Endothelial cell of umbilical vein (primary cell): ENCODE measurements around the gene ATP8A2.

Source experiments
- EZH2 ChIP-seq: IDR thresholded peaks from 2 replicates; pipeline ENCODE4 v1.6.1; 2012; ENCODE audit warnings: borderline replicate concordance, low read depth, mild to moderate bottlenecking, moderate library complexity, low read length, inconsistent platforms; ENCODE audit not compliant: severe bottlenecking
- FOS ChIP-seq: IDR thresholded peaks from 2 replicates; pipeline ENCODE4 v1.6.1; 2011; ENCODE audit warnings: mild to moderate bottlenecking, low read length, moderate library complexity, borderline replicate concordance; ENCODE audit not compliant: insufficient read depth
- GATA2 ChIP-seq: IDR thresholded peaks from 2 replicates; pipeline ENCODE4 v1.7.0; 2011; ENCODE audit warnings: low read depth, mild to moderate bottlenecking, moderate library complexity, mixed read lengths, low read length; ENCODE audit not compliant: insufficient read length, insufficient read depth
- JUN ChIP-seq: IDR thresholded peaks from 2 replicates; pipeline ENCODE4 v1.6.1; 2011; ENCODE audit warnings: borderline replicate concordance, low read depth; ENCODE audit not compliant: insufficient read length, insufficient read depth
- POLR2A ChIP-seq: IDR thresholded peaks from 2 replicates; pipeline ENCODE4 v1.6.1; 2012; ENCODE audit warnings: low read depth, mild to moderate bottlenecking, control low read depth, low read length
- TF ChIP-seq, protein P1 (sequence below), 2 donors: IDR thresholded peaks; 1 replicate in 1 of 2; 2 replicates in 1 of 2; pipeline ENCODE4 v1.5.1; 2011; ENCODE audit warnings: low read length in 2 of 2, mild to moderate bottlenecking in 2 of 2, moderate library complexity in 2 of 2, control low read depth in 1 of 2, inconsistent platforms in 1 of 2, low read depth in 1 of 2; ENCODE audit not compliant: insufficient read depth in 1 of 2; ENCODE audit errors: extremely low read depth in 1 of 2
- TF ChIP-seq, protein P2 (sequence below): IDR thresholded peaks from 2 replicates; pipeline ENCODE4 v1.6.1; 2011; ENCODE audit not compliant: insufficient read depth, insufficient read length

DNA sequence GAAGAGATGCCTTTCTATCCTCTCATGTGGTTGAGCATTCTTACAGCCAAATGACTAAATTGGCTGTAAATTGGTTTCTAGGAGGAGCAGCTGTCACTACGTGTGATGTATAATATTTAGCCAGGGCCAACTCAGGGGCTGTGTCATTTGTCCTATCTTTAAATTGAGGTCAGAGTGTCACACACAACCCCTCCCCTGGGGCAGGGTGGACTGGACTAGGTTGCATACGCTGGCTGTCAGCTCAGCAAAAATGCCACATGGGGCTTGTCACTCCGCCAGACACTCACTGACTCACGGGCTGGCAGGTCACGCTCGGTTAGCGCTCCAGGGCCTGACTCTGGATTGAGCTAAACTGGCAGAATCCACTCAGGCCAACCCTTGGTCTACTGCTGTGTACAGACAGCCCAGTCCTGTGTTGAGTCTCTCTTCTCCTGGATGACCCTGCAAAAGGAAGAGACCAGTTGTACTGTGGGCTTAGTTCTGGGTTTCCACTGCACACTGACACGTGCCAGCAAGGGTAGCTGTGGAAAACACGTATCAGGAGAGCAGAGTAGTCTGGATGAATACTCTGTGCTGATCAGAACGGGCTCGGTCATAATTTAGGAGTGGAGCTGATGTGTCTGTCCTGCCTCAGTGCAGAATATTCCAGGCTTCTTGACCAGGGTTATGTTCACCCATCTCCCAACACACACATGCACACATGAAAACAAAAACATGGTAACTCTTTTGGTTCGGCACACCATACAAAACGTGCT lies 650.9 kb downstream of the ATP8A2 start:
- no peak for TF ChIP-seq EZH2
- TF ChIP-seq, protein P1, sequence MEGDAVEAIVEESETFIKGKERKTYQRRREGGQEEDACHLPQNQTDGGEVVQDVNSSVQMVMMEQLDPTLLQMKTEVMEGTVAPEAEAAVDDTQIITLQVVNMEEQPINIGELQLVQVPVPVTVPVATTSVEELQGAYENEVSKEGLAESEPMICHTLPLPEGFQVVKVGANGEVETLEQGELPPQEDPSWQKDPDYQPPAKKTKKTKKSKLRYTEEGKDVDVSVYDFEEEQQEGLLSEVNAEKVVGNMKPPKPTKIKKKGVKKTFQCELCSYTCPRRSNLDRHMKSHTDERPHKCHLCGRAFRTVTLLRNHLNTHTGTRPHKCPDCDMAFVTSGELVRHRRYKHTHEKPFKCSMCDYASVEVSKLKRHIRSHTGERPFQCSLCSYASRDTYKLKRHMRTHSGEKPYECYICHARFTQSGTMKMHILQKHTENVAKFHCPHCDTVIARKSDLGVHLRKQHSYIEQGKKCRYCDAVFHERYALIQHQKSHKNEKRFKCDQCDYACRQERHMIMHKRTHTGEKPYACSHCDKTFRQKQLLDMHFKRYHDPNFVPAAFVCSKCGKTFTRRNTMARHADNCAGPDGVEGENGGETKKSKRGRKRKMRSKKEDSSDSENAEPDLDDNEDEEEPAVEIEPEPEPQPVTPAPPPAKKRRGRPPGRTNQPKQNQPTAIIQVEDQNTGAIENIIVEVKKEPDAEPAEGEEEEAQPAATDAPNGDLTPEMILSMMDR (IDR thresholded peaks at IDR 0.05; ENCODE audit: extremely low read depth in 1 of 2, insufficient read depth in 1 of 2, low read depth in 1 of 2, low read length in 2 of 2), result no peak
- TF ChIP-seq POLR2A, result no peak
- no peak for TF ChIP-seq JUN
- TF ChIP-seq, protein P2, sequence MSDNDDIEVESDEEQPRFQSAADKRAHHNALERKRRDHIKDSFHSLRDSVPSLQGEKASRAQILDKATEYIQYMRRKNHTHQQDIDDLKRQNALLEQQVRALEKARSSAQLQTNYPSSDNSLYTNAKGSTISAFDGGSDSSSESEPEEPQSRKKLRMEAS, result no peak
- TF ChIP-seq GATA2, result no peak
- no peak for TF ChIP-seq FOS
